Measurements from ENCODE around the gene AKT1.

DNA sequence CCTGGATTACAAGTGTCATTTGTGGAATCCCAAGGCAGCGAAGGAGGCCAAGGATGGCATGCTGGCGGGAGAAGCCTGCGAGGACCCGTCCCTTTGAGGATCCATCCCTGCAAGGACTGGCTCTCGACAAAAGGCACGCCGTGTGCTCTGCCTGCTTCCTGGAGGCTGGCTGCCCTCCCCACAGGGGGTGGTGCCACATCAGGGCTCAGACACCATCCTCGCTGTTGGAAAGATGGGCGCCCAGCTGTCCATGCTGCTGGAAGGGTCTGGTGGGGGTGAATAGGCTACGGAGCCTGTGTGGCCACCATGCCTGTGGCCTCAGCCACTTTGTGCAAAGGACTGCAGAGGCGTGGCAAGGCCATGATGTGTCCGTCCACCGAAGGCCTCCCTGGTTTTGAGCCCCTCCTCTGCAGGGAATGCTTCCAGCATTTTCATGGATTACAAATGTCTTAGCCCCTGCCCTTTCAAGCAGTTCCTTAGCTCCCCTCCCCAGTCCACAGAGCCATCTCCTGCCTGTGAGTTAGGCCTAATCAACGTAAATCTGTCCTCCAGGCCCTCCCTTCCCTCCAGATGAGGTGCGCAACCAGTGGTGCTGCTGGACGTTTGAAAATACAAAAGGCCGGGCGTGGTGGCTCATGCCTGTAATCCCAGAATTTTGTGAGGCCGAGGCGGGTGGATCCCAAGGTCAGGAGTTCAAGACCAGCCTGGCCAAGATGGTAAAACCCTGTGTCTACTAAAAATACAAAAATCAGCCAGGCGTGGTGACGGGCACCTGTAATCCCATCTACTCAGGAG lies 27.5 kb upstream of the AKT1 start:
- TF ChIP-seq ZNF121 (CRISPR knock-in tag; IDR thresholded peaks at IDR 0.05), result no peak
- TF ChIP-seq, protein P1, sequence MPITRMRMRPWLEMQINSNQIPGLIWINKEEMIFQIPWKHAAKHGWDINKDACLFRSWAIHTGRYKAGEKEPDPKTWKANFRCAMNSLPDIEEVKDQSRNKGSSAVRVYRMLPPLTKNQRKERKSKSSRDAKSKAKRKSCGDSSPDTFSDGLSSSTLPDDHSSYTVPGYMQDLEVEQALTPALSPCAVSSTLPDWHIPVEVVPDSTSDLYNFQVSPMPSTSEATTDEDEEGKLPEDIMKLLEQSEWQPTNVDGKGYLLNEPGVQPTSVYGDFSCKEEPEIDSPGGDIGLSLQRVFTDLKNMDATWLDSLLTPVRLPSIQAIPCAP (CRISPR knock-in tag; IDR thresholded peaks at IDR 0.05; ENCODE audit: low read depth), result no peak
- TF ChIP-seq, protein P2, sequence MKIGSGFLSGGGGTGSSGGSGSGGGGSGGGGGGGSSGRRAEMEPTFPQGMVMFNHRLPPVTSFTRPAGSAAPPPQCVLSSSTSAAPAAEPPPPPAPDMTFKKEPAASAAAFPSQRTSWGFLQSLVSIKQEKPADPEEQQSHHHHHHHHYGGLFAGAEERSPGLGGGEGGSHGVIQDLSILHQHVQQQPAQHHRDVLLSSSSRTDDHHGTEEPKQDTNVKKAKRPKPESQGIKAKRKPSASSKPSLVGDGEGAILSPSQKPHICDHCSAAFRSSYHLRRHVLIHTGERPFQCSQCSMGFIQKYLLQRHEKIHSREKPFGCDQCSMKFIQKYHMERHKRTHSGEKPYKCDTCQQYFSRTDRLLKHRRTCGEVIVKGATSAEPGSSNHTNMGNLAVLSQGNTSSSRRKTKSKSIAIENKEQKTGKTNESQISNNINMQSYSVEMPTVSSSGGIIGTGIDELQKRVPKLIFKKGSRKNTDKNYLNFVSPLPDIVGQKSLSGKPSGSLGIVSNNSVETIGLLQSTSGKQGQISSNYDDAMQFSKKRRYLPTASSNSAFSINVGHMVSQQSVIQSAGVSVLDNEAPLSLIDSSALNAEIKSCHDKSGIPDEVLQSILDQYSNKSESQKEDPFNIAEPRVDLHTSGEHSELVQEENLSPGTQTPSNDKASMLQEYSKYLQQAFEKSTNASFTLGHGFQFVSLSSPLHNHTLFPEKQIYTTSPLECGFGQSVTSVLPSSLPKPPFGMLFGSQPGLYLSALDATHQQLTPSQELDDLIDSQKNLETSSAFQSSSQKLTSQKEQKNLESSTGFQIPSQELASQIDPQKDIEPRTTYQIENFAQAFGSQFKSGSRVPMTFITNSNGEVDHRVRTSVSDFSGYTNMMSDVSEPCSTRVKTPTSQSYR (CRISPR knock-in tag; IDR thresholded peaks at IDR 0.05; ENCODE audit: borderline replicate concordance), result no peak
- TF ChIP-seq, protein P3, sequence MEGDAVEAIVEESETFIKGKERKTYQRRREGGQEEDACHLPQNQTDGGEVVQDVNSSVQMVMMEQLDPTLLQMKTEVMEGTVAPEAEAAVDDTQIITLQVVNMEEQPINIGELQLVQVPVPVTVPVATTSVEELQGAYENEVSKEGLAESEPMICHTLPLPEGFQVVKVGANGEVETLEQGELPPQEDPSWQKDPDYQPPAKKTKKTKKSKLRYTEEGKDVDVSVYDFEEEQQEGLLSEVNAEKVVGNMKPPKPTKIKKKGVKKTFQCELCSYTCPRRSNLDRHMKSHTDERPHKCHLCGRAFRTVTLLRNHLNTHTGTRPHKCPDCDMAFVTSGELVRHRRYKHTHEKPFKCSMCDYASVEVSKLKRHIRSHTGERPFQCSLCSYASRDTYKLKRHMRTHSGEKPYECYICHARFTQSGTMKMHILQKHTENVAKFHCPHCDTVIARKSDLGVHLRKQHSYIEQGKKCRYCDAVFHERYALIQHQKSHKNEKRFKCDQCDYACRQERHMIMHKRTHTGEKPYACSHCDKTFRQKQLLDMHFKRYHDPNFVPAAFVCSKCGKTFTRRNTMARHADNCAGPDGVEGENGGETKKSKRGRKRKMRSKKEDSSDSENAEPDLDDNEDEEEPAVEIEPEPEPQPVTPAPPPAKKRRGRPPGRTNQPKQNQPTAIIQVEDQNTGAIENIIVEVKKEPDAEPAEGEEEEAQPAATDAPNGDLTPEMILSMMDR (CRISPR knock-in tag; IDR thresholded peaks at IDR 0.05), result no peak
